ENCODE measurements around the gene WWOX.

DNA sequence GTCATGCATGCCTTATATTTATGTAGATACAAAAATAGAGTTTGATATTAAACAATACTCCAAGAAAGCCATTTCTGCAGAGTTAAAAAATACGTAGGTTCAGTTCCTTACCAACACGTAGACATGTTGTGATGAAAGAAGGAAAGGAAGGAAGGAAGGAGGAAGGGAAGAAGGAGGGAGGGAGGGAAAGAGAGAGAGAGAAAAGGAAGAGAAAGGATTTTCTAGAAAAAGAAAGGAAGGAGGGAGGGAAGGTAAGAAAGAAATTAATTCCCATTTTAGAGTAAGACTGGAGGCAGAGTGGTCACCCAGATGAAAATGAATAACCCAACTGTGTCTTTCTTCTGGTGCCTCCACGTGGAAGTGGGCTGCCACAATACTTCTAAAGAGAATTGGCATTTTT lies 652.1 kb downstream of the WWOX start:
- TF ChIP-seq SUZ12 (IDR thresholded peaks at IDR 0.05; ENCODE audit: extremely low read depth, insufficient read depth, insufficient read length) (no peak), YY1 (IDR thresholded peaks at IDR 0.05; ENCODE audit: insufficient read depth, insufficient read length) (no peak)

All from NT2/D1 (cell line).